ENCODE measurements around the gene ZNF180.
"Not testable (repeated sequence)": the region's sequence is repeated elsewhere in the genome, so short reads cannot be mapped to it uniquely, and the experiment has no call there.

Gene ZNF180

DNA sequence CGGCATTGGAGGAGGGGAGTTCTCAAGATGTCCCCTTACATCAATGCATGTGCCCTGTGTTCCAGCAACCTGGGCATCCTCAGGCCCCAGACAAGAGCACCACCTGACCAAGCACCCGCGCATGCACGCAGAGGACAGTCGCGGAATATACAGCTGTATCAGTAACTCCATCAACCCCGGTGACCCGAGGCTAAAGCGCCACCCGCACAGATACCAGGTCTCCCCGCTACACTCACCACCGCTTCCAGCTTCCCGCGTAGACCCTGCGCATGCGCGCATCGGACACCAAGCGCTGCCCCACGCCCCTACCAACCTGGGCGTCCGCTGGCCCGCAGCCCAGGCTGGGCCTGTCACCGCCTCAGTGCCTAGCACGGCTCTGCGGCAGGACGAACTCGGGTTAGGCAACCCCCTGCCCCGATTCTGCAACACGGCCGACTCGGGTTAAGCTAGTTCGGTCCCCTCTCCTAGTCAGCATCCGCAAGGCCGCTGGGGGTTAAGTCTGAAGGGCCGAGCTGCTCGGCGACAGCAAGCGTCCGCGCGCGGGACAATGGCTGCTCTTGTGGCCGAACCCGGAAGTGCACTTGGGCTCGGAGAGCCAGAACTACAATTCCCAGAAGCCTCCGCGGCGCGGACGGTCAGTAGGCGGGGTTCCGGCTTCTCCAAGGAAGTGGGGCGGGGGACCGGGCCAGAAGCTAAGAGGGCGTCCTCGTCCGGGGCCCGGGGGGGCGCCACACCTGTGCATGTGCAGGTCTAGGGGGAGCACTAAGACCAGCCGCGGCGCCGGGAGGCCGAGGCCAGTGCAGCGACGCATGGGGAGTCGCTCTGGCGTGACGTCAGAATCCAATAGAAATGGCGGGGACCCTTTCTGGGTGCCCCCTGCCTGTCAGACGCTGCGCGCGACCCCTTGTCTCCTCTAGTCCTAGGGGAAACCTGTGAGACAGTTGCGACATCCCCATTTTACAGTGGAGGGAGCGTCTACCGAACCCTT, at the start of gene ZNF180:
Gene ZNF180 (minus strand): TSS at position 561 of the 988 bp plus-strand sequence. CDS start 3,188 bp downstream, outside the sequence.
- peak; percentile 98 for DNase-seq (ENCODE audit: low spot score)

DNA sequence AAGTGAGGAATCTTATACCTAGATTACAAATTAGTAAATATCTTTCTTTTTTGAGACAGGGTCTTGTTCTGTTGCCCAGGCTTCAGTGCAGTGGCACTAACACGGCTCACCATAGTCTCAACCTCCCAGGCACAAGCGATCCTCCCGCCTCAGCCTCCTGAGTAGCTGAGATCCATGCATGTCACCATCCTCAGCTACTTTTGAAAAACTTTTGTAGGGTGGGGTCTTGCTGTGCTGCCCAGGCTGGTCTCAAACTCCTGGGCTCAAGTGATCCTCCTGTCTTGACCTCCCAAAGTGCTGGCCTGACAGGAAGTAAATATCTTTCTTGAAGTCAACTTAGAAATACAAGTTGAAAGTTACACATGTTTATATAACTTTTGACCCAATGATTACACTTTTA, 49.2 kb upstream of the ZNF180 start:
- no peak for DNase-seq (ENCODE audit: low spot score)

DNA sequence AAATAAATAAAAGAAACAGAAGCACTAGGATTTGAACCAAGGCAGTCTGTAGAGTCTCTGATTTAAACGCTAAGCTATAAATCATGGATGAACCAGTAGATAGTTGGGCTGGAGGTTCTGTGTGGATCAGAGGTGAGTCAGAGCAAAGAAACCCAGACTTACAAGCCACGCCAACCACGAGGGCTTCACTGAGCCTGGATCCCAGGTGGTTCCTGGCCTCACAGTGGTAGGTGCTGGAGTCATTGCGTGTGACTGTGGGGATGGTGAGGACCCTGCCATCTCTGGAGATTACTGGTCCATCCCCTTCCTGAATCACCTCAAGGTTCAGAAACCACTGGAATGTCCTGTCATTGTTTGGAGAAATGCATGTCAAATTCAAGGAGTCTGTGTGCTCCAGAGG, 48.4 kb upstream of the ZNF180 start:
- DNase-seq (ENCODE audit: low spot score) = peak; percentile 28

DNA sequence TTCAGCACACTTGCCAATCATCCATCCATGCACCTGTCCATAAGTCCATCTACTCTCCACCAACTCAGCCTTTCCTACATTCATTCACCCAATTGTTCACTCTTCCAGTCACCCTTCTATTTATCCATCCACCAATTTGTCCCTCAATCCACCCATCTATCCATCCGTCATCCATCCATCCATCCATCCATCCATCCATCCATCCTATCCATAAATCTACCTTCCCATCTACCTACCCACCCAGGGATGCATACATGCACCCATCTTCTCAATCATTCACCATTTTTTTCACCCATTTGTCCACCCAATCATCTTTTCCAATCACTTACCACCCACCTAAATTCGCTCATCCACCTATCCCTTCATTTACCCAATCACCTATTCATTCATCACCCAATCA, 43.7 kb upstream of the ZNF180 start:
- no peak for DNase-seq (ENCODE audit: low spot score)

DNA sequence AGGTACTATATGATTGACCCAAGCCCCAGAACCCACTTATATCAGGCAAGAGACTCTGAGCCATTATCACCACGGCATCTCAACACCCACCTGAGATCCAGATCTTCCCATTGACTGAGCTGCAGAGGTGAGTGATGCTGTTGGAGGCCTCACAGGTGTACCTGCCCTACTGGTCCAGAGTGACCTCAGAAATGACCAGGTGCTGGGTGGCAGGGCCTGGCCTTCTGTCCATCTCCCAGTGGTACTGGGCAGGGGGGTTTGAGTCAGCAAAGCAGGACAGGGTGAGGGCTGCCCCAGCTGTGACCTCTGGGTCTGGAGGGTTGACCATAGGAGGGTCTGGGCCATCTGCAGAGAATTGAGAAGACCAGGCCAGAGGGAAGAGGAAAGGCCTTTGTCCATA, 42.3 kb upstream of the ZNF180 start:
- no peak for DNase-seq (ENCODE audit: low spot score)

DNA sequence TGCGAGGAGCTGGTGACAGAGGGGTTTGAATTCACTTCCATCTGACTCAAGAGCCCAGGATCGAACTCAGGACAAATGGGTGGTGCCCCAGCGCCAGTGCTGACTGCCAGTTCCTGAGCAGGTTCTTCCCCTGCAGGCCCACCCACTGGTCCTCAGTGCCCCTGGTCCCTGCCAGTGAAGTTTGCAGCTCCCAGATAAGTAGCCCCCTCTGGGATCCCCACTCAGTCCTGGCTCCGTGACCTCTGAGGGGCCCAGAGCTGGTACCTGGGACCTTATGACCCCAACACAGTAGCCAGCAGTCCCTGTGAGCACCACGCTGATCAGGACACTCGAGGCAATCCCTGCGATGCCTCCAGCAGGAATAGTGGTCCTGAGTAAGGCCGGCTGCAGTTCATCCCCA, 40.4 kb upstream of the ZNF180 start:
- DNase-seq (ENCODE audit: low spot score) = no peak

DNA sequence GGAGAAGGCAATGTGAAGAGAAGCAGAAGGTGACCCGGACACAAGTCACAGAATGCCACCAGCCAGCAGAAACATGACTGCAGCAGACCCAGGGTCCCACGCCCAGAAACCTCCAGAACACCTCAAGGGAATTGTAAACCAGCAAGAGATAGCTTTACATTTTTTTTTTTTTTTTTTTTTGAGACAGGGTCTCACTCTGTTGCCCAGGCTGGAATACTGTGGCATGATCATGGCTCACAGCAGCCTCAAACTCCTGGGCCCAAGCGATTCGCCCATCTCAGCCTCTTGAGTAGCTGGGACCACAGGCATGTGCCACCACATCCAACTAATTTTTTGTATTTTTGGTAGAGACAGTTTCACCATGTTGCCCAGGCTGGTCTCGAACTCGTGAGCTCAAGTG, 39.7 kb upstream of the ZNF180 start:
- no peak for DNase-seq (ENCODE audit: low spot score)

DNA sequence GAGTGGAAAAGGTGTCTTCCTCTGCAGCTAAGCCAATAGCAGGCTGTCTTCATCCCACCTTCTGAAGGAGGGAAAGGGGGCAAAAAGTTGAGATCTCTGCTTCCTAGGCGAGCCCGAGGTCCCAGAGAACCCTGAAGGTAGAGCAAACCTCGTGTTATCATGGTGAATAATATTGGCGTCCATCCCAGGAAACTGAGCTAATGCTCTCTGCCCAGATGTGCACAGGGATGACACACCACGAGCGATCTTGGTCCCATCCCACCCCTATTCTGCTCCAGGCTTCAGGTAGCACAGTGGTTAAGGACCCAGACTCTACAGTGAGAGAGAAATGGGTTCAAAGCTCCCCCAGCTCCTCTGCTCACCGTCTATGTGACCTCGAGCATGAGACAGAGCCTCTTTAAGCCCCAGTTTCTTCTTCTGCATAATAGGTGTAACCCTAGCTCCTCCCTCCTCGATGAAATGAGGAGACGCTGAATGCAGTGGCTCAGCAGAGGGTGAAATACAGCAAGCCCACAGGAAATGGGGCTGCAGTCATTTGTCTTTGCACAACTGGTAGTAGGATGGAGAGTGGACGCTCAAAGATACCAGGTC, 39.0 kb upstream of the ZNF180 start:
- peak; percentile 44 for DNase-seq (ENCODE audit: low spot score)

DNA sequence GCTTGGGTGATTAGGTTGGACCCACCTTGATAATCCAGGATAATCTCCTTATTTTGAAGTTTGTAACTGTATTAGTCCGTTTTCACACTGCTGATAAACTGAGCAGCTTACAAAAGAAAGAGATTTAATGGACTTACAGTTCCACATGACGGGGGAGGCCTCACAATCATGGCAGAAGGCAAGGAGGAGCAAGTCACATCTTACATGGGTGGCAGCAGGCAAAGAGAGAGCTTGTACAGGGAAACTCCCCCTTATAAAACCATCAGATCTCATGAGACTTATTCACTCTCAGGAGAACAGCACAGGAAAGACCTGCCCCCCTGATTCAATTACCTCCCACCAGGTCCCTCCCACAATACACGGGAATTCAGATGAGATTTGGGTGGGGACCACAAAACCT, 35.0 kb upstream of the ZNF180 start:
- not testable (repeated sequence) for DNase-seq (ENCODE audit: low spot score)

DNA sequence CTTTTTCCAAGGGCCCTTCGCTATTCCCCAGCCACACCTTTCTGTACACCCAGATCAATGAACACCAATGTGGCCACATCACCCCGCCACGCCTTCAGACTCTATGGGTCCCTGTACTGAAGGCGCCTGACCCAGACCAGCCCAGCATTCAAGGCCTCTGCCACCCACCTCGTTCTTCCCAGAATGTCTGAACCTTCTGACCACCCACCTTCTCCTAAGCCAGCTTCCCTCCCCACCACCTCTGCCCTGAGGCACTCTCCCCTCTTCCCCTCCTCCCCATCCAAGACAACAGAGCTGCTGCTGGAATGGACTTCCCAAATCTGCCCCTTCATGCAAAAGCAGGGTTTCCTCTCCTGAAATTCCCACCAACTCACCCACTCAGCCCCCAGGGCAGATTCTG, 32.5 kb upstream of the ZNF180 start:
- DNase-seq (ENCODE audit: low spot score) = no peak

DNA sequence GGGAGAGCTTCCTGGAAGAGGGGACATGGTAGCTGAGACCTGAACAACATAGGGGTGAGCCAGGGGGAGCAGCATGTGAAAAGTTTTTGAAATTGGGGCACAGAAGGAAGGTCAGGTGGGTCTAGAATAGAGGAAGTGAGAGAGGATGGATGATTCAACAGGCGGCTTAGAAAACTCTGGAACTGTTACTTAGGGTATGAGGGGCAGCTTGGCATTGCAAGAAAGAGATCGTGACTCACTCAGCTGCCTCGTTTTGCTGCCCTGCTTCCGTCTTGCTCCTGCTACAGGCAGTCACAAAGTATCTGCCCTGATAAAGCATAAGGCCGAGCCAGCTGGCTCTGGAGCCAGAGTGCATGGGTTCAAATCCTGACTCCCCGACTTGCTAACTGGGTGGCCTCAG, 30.5 kb upstream of the ZNF180 start:
- DNase-seq (ENCODE audit: low spot score) = no peak

DNA sequence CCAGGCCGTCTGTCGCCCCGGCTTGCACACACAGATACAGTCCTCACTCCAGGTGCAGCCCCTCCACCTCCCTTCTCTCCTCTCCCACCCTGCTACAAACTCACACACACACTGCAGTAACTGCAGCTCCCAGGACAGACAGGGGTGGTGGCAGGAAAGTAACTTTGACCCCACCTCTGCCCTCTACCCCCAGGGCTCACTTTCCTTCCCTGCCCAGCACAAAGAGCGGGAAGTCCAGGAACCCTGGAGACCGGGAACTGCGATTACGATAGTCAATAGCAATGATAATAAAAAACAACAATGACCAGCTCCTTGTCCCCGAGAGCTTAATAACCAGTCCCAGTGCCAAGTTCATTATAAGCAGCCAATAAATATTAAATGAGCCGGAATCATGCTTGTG, 29.2 kb upstream of the ZNF180 start, which contains the start of gene CEACAM20:
Gene CEACAM20 (minus strand): TSS at position 140 of the 400 bp plus-strand sequence. CDS start 166 bp downstream, outside the sequence.
- DNase-seq (ENCODE audit: low spot score) = no peak

DNA sequence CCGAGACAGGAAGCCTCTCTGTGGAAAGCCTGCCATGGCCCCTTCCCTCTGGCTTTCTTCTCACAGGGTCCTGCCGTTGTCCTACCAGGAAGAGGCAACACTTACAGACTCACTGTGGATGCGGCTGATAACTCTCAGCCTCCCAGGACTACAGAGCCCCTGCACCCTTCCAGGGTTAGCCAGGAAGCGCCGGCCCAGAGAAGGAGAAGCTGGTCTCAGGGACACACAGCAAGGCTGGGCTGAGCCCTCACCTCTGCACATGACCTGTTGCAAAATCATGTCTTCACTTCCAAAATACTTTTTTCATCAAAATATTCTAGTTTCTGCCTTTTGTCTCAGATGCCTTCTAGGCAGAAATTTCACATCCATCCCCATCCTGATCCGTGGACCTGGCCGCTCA, 27.2 kb upstream of the ZNF180 start:
- DNase-seq (ENCODE audit: low spot score) = no peak

DNA sequence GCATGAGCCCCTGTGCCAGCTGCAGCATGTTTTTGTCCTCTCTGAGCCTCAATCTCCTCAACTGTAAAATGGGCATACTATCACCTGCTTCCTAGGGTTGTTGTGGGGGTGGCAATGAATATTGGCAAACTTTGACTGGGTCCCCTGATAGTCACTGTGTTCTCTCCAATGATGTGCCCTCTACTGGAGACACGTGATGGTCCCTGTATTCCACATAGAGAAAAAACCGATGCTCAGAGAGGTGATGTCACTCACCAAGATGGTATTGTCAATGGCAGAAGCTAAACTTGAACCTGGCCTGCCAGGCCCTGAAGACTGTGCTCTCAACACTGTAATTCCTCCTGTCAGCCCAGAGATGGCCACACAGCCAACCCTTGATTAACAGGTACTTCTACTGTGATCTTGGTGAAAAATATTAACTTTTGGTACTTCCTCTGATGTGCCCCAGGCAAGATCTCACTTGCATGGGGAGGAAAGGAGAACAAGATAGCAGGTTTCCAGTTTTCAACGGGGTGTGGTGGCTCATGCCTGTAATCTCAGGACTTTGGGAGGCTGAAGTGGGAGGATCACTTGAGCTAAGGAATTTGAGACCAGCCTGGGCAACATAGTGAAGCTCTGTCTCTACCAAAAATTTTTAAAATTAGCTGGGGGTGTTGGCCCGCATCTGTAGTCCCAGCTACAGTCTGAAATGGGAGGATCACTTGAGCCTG, 25.6 kb upstream of the ZNF180 start:
- no peak for DNase-seq (ENCODE audit: low spot score)

DNA sequence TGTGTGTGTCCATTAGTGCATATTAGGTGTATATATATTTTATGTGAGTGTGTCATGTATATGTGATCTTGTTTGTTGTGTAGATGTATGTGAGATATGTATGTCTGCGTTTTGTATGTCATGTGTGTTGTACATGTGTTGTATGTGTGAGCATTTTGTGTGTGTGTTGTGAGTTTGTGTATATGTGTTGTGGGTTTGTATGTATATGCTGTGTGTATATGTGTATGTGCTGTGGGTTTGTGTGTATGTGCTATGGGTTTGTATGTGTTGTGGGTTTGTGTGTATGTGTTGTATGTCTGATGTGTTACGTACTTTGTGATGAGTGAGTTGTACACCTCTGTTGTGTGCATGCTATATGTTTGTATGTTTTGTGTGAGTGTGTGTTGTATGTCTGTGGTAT, 21.0 kb upstream of the ZNF180 start:
- no peak for DNase-seq (ENCODE audit: low spot score)

DNA sequence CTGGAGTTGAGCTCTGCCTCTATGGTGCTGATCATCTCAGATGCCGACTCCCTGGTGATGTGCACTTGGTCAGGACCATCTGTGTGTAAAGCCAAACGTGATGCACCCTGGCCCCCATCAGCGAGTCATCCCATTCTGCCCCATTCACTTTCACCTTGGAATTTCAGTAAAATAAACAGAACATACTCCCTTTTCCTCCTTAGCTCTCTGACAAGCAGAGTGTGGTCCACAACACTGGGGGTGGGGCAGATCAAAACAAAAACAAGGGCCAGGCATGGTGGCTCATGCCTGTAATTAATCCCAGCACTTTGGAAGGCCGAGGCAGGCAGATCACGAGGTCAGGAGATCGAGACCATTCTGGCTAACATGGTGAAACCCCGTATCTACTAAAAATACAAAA, 16.8 kb upstream of the ZNF180 start:
- DNase-seq (ENCODE audit: low spot score) = no peak

DNA sequence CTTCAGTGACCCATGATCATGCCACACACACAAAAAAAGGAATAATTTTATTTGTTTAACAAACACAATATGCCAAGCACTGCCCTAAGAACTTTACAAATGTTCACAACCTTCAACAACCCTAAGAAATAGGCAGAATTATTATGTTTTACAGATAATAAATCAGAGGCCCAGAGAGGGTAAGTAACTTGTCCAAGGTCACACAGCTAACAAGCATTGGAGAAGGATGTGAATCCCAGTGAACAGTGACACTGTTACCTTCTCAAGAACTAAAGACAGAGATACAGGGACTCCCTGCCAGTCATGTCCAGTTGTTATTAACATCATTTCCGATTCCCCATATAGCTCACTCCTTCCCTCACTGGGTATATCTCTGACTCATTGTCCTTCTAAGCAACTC, 15.6 kb upstream of the ZNF180 start:
- DNase-seq (ENCODE audit: low spot score) = no peak

DNA sequence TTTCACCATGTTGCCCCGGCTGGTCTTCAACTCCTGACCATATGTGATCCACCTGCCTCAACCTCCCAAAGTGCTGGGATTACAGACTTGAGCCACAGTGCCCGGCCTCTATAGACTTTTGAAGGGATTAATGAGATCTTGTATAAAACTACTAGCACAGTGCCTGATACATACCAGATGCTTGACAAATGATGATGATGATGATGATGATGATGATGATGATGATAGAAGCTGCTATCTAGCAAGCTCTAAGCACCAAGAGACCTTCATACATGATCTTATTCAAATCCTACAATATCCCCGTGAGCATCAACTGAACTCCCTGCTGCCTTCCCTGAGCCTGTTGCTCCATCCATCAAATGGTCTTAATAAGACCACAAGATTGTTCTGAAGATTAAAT, 14.7 kb upstream of the ZNF180 start:
- no peak for DNase-seq (ENCODE audit: low spot score)

DNA sequence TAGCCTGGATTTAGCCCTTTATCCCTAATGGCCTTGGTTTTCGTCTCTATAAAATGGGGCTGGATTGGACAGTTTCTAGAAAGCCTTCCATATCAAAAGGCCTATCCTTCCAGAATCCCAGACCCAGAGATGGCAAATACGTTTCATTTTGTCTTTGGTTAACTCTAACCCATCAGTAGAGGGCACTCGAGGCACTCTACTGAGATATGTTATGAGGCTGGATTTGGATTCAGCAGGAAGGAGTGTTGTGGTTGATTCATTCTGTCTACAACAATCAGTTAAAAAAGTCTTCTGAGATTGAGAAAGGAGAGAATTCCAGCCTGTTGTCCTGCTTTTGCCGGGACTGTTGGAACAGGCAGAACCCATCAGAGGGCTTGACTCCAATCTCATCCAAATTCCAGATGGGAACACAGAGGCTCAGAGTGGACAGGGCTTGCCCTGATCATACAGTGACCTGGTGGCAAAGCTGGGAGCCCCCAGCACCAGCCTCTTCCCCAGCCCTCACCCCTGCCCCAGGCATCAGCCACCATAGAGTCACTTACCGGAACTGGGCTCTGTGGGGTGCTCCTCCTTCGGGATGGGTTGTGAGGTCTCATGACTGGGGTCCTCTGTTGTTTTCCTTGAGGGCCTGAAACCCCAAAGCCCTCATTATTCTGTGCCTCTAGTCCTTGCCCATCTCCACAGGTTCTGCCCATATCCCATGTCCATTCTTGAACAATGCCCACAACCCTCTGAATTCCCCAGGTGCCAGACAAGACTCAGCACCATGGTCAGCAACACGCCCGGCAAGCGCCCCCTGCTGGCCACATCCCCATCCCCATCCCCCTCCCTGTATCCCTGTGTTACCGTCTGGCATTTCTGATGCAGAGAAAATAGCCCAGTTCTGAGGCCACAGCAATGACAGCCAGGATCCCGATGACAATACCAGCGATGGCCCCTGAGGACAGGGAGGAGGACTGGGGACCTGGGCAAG, 12.3 kb upstream of the ZNF180 start:
- peak; percentile 68 for DNase-seq (ENCODE audit: low spot score)

DNA sequence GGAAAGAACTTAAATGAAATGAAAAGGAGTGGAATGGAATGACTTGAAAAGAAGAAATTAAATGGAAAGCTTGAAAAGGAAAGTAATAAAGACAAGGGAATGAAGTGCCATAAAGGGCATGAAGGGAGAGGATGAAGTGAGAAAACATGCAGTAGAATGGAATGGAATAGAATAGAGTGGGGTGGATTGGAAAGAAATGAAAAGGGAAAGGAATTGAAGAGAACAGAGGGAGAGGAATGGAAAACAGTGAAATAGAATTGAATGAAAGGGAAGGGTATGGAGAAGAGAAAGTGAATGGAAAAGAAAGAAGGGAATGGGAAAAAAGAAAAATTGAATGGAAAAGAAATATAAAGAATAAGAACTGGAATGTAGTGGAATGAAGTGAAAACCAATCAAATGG, 9.2 kb upstream of the ZNF180 start:
- DNase-seq (ENCODE audit: low spot score) = no peak

DNA sequence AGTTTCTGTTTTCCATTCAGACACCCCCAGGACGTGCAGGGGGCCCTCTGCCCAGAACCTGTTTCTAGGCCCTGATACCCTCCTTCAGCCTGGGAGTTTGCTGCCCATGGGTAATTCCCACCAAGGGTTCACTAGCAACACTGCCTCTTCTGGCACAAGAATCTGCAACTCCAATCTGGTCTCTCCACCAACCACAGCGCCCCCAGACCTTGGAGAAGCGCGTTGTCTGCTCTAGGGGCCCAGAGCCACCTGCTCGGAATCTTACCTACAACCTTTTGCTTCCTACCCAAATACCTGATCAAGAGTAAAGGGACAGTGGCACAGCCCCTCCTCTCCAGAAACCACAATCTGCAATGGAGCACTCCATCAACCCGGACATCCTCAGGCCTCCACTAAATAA, 763 bp downstream of the ZNF180 start:
- DNase-seq (ENCODE audit: low spot score) = no peak

DNA sequence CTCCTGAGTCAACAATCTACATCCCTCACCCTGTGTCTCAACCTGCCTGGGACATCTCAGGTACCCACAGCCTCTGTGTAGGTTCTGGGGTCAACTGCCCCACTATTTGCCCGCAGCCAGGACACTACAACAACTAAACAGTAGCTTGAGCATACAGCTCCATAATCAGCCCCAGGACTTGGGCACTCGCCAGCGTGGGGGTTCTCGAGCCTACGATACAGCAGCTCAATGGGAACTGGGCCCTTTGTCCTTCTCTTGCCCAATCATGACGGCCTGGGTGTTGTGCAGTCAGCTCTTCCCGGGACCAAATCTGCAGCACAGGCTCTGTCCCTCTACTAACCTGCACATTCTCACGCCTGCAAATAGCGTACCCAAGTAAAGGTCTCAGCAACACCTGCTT, 1.3 kb downstream of the ZNF180 start:
- DNase-seq (ENCODE audit: low spot score) = no peak
